Fibroblast of skin of right quadriceps (primary cell): ENCODE data around the gene SMIM36.
"Not testable (repeated sequence)": the region's sequence is repeated elsewhere in the genome, so short reads cannot be mapped to it uniquely, and the experiment has no call there.

Experiments used
- DNase-seq: peaks from one replicate; pipeline ENCODE4 v3.0.0-alpha.2; 2013

SMIM36 gene

GRCh38 chr17:55500103-55500502, 11.1 kb downstream of the SMIM36 start:
- DNase-seq = no peak

- peak; percentile 43 for DNase-seq
These were observed 15.0 kb downstream of the SMIM36 start for GRCh38 chr17:55496094-55496881.

GRCh38 chr17:55495239-55495638, 16.0 kb downstream of the SMIM36 start:
- DNase-seq = no peak

- no peak for DNase-seq
These were observed 18.4 kb downstream of the SMIM36 start for GRCh38 chr17:55492781-55493341.

- no peak for DNase-seq
These were observed 20.9 kb downstream of the SMIM36 start for GRCh38 chr17:55490376-55490775.

GRCh38 chr17:55487695-55488432, 23.4 kb downstream of the SMIM36 start:
- DNase-seq = peak; percentile 2

GRCh38 chr17:55484575-55484974, 26.7 kb downstream of the SMIM36 start:
- no peak for DNase-seq

GRCh38 chr17:55482591-55483389, 28.5 kb downstream of the SMIM36 start:
- DNase-seq = no peak

- DNase-seq = no peak
These were observed 30.5 kb downstream of the SMIM36 start for GRCh38 chr17:55480631-55481315.

- no peak for DNase-seq
These were observed 31.3 kb downstream of the SMIM36 start for GRCh38 chr17:55479903-55480302.

GRCh38 chr17:55478971-55479370, 32.3 kb downstream of the SMIM36 start:
- DNase-seq = no peak

GRCh38 chr17:55466671-55467070, 44.6 kb downstream of the SMIM36 start:
- no peak for DNase-seq

- not testable (repeated sequence) for DNase-seq
These were observed 45.5 kb downstream of the SMIM36 start for GRCh38 chr17:55465771-55466170.

GRCh38 chr17:55463600-55463999, 47.7 kb downstream of the SMIM36 start:
- DNase-seq = no peak

- peak; percentile 32 for DNase-seq
These were observed 48.5 kb downstream of the SMIM36 start for GRCh38 chr17:55462711-55463110.

- no peak for DNase-seq
These were observed 49.0 kb downstream of the SMIM36 start for GRCh38 chr17:55462234-55462633.

GRCh38 chr17:55458978-55459377, 52.3 kb downstream of the SMIM36 start:
- DNase-seq = peak; percentile 86

- DNase-seq = no peak
These were observed 52.9 kb downstream of the SMIM36 start for GRCh38 chr17:55458287-55458900.

GRCh38 chr17:55456307-55457240, 54.7 kb downstream of the SMIM36 start:
- DNase-seq = no peak

- DNase-seq = peak; percentile 97
These were observed 56.3 kb downstream of the SMIM36 start for GRCh38 chr17:55454906-55455474.
